Fibroblast of pulmonary artery (primary cell): Measurements from ENCODE around the gene HMCN1.
"Not testable (repeated sequence)": the region's sequence is repeated elsewhere in the genome, so short reads cannot be mapped to it uniquely, and the experiment has no call there.

Source experiments
- DNase-seq: peaks from one replicate; pipeline ENCODE4 v3.0.0-alpha.2; 2010; ENCODE audit warnings: low read depth
- H3K4me3 ChIP-seq: replicated peaks from 2 replicates; pipeline ENCODE4 v1.5.1; 2011; ENCODE audit warnings: low read depth, mild to moderate bottlenecking, control low read depth, low read length, moderate library complexity
- CTCF ChIP-seq: IDR thresholded peaks from 2 replicates; pipeline ENCODE4 v1.5.1; 2011; ENCODE audit warnings: mild to moderate bottlenecking, control low read depth, low read length, inconsistent platforms; ENCODE audit errors: missing control alignments

HMCN1 gene

DNA sequence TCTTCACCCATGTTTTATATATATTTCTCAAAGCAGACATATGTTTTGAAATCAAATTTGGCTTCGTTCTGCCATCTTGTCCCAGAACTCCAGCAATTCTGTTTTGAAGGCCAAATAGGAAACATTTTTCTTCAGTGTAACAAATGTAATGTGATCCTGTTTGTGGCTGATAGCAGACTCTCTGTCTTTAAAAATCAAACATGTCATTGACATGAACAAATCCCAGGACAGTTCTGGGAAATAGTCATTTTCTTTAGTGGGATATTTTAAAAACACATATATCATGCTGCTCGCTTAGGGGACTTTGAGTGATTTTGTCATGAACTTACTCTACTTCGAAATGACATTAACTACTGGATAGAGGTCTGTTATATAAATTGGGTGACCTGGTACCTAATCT, 51.4 kb downstream of the HMCN1 start:
- no peak for DNase-seq
- TF ChIP-seq CTCF, result no peak
- no peak overlapping the region for H3K4me3 ChIP-seq

DNA sequence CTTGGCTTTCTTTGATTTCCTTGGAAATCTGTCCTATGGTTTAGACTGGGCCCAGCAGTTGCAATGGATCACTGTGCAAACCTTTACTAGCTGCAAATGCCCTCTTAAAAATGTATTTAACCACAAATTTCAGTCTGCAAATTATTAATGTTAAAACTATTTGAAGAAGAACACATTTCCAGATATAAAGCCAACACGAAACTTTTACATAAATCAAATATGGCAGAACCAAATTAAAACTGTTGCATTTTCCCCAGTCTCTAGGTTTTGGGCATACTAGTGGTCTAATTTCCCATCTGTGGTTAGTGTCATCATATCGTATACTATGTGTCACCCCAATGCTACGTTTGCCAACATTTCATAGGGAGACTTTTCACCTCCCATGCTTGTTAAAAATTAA, 52.3 kb downstream of the HMCN1 start:
- H3K4me3 ChIP-seq, result no peak overlapping the region
- no peak for DNase-seq
- TF ChIP-seq CTCF, result no peak

DNA sequence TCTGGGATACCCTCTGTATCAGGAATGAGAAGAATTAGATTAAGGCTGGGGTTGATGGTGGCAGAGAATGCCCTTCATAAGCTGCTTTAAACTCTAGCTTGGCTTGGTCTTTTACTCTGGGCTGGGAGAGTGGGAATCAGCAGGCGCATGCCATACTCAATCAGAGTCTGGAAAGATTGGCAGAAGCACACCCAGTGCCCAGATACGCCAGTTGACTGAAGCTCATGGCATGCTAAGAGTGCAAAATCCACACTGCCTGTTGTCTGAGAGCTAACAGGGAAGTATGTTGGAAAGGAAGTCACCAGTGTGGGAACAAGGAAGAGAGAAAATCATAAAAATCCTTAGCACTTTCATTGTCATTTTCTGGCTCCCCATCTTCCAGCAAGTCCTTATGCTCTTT, 53.0 kb downstream of the HMCN1 start:
- DNase-seq, result no peak
- no peak for TF ChIP-seq CTCF
- no peak overlapping the region for H3K4me3 ChIP-seq

GRCh38 chr1:185788386-185788785, 54.2 kb downstream of the HMCN1 start:
- DNase-seq, result no peak
- no peak overlapping the region for H3K4me3 ChIP-seq

GRCh38 chr1:185789501-185790193, 55.5 kb downstream of the HMCN1 start:
- TF ChIP-seq CTCF, result no peak
- no peak overlapping the region for H3K4me3 ChIP-seq

More at GRCh38 chr1:185788386-185788785, 54.2 kb downstream of the HMCN1 start:
- TF ChIP-seq CTCF, result no peak

GRCh38 chr1:185790194-185790735, 56.1 kb downstream of the HMCN1 start:
- TF ChIP-seq CTCF, result no peak
- H3K4me3 ChIP-seq, result no peak overlapping the region
- peak; percentile 79 for DNase-seq

More at GRCh38 chr1:185789501-185790193, 55.5 kb downstream of the HMCN1 start:
- DNase-seq, result no peak

DNA sequence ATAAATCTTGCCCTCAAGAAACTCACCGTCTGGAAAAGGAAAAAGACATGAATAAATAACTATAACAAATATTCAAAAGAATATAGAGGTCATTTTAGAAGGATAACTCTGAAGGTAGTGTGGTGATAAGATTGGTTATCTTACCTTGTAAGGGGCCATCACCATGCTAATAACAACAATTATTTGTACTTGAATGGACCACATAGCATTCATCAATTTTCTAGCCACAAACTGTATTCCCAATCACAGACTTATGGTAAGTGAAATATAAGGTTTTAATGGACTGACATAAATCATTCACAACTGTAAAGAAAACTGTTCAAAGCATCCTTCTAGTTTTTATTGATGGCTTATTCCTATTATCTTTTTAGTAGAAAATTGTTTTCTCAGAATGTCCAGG, 57.8 kb downstream of the HMCN1 start:
- no peak for TF ChIP-seq CTCF
- no peak for DNase-seq
- no peak overlapping the region for H3K4me3 ChIP-seq

DNA sequence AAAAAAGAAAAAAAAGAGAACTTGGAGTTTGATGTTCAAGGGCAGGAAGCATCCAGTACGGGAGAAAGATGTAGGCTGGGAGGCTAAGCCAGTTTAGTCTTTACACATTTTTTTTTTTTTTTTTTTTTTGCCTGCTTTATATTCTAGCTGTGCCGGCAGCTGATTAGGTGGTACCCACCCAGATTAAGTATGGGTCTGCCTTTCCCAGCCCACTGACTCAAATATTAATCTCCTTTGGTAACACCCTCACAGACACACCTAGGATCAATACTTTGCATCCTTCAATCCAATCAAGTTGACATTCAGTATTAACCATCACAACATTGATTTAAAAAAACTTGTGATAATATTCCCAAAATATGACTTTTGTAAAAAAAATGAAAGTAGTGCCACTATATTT, 60.3 kb downstream of the HMCN1 start:
- not testable (repeated sequence) for DNase-seq, H3K4me3 ChIP-seq
